HCT116 (cell line): ENCODE results near the gene RPL10A. TPM values are rescaled to one million over a fixed set of nuclear protein-coding genes. Genes with fewer than 3 reads are reported as not detected.

ENCODE experiments used
- ATAC-seq: fragments of 200-7000 bp; cut with Tn5 transposase; 2 replicates; pipeline ENCODE4 v1.9.1; 2020; ENCODE audit warnings: mild to moderate bottlenecking, moderate library complexity
- BruUV-seq: library from RNA; stranded (reverse); fragments of 400-500 nt; replicated peaks from 2 replicates; lab custom pipeline; 2021; lab: Mats Ljungman, UMichigan
- CTCF ChIA-PET: fragments of 300-600 bp; sonication (Branson Sonifier 250); formaldehyde crosslinking; loops from one replicate; lab custom pipeline; 2021; ENCODE audit warnings: antibody characterized with exemption; lab: Charles Lee
- POLR2A ChIA-PET: fragments of 300-600, 350-600 bp; sonication (Branson Sonifier 250); formaldehyde crosslinking; loops from one replicate; lab custom pipeline; 2021; ENCODE audit warnings: antibody characterized with exemption; lab: Charles Lee
- RAD21 ChIA-PET, 2 experiments: fragments of 300-600 bp; sonication (Branson Sonifier 250); formaldehyde crosslinking; loops; one replicate each; lab custom pipeline; 2023; ENCODE audit warnings: low total read pairs in 2 of 2; ENCODE audit not compliant: uncharacterized antibody in 2 of 2, unreplicated experiment in 2 of 2, low non-redundant PET in 1 of 2; lab: Charles Lee
- DNase-seq: peaks from one replicate; pipeline ENCODE4 v3.0.0-alpha.2; 2010; ENCODE audit warnings: low read depth, low spot score
- H2AFZ ChIP-seq: fragments of 200-600 bp; shearing (Covaris generic), sonication (generic); 2 replicates; pipeline ENCODE4 v1.6.1; 2017; ENCODE audit warnings: low read depth, mixed run types, mixed read lengths, antibody characterized with exemption, low read length; ENCODE audit not compliant: poor library complexity, severe bottlenecking
- H3K27ac ChIP-seq: 2 replicates; pipeline ENCODE4 v1.5.1; 2012; ENCODE audit warnings: low read depth, low read length
- H3K27me3 ChIP-seq: fragments of 200-600 bp; sonication (generic); 2 replicates; pipeline ENCODE4 v1.6.1; 2016; ENCODE audit warnings: mixed run types, low read length, mixed read lengths; ENCODE audit not compliant: insufficient read depth
- H3K36me3 ChIP-seq, 2 experiments: fragments of 200-500 bp in 1 of 2; fragments of 200-600 bp in 1 of 2; sonication (Bioruptor generic) in 1 of 2; sonication (generic) in 1 of 2; 2 replicates each; pipeline versions ENCODE4 v1.5.1 to v1.6.1; 2014 to 2016; ENCODE audit warnings: low read length in 2 of 2, inconsistent platforms in 1 of 2, mixed read lengths in 1 of 2, mixed run types in 1 of 2; ENCODE audit not compliant: insufficient read depth in 2 of 2, control insufficient read depth in 1 of 2
- H3K4me1 ChIP-seq, 2 experiments: fragments of 200-600 bp in 1 of 2; sonication (generic) in 1 of 2; 2 replicates each; pipeline versions ENCODE4 v1.5.1 to v1.6.1; 2012 to 2017; ENCODE audit warnings: low read length in 2 of 2, inconsistent platforms in 1 of 2, mild to moderate bottlenecking in 1 of 2, mixed read lengths in 1 of 2, mixed run types in 1 of 2, moderate library complexity in 1 of 2; ENCODE audit not compliant: insufficient read depth in 2 of 2, control insufficient read depth in 1 of 2
- H3K4me2 ChIP-seq: fragments of 200-600 bp; sonication (generic); 2 replicates; pipeline ENCODE4 v1.6.1; 2017; ENCODE audit warnings: mixed run types, low read length, mixed read lengths
- H3K4me3 ChIP-seq, 2 experiments: fragments of 200-600 bp in 1 of 2; sonication (generic) in 1 of 2; replicated peaks in 1 of 2; 2 replicates each; pipeline ENCODE4 v1.5.1; 2011 to 2016; ENCODE audit warnings: low read length in 2 of 2, control low read depth in 1 of 2, low read depth in 1 of 2, mild to moderate bottlenecking in 1 of 2, mixed read lengths in 1 of 2, mixed run types in 1 of 2
- H3K79me2 ChIP-seq: fragments of 200-600 bp; sonication (generic); 2 replicates; pipeline ENCODE4 v1.6.1; 2017; ENCODE audit warnings: mild to moderate bottlenecking, mixed run types, low read length, moderate library complexity, mixed read lengths; ENCODE audit not compliant: insufficient read depth
- H3K9ac ChIP-seq: fragments of 200-600 bp; sonication (generic); 2 replicates; pipeline ENCODE4 v1.6.1; 2016; ENCODE audit warnings: low read length, mixed read lengths
- H3K9me2 ChIP-seq: fragments of 200-600 bp; sonication (generic), shearing (Covaris generic); 2 replicates; pipeline ENCODE4 v1.6.1; 2017; ENCODE audit warnings: mixed run types, mild to moderate bottlenecking, moderate library complexity; ENCODE audit not compliant: insufficient read depth
- H3K9me3 ChIP-seq, 2 experiments: fragments of 200-500 bp in 1 of 2; fragments of 200-600 bp in 1 of 2; sonication (Bioruptor generic) in 1 of 2; sonication (generic) in 1 of 2; 2 replicates each; pipeline ENCODE4 v1.6.1; 2014 to 2017; ENCODE audit warnings: low read length in 2 of 2, mixed read lengths in 2 of 2, inconsistent platforms in 1 of 2, low read depth in 1 of 2, mild to moderate bottlenecking in 1 of 2, mixed run types in 1 of 2, moderate library complexity in 1 of 2; ENCODE audit not compliant: control insufficient read depth in 1 of 2, insufficient read depth in 1 of 2
- H4K20me1 ChIP-seq: fragments of 200-600 bp; sonication (generic), shearing (Covaris generic); 2 replicates; pipeline ENCODE4 v1.6.1; 2017; ENCODE audit warnings: mixed run types, mild to moderate bottlenecking, moderate library complexity; ENCODE audit not compliant: insufficient read depth
- EGR1 ChIP-seq: IDR thresholded peaks from 2 replicates; pipeline ENCODE4 v1.6.1; 2012; ENCODE audit warnings: low read depth
- FOSL1 ChIP-seq: IDR thresholded peaks from 2 replicates; pipeline ENCODE4 v1.6.1; 2012; ENCODE audit warnings: low read depth
- POLR2AphosphoS5 ChIP-seq: IDR thresholded peaks from 2 replicates; pipeline ENCODE4 v1.6.1; 2011; ENCODE audit warnings: mild to moderate bottlenecking, low read depth, low read length, moderate library complexity
- SIN3A ChIP-seq: IDR thresholded peaks from 2 replicates; pipeline ENCODE4 v1.6.1; 2012; ENCODE audit warnings: low read depth
- SP1 ChIP-seq: IDR thresholded peaks from 2 replicates; pipeline ENCODE4 v1.6.1; 2012; ENCODE audit warnings: low read depth
- TCF7L2 ChIP-seq: IDR thresholded peaks from 2 replicates; pipeline ENCODE4 v1.7.0; 2011; ENCODE audit warnings: borderline replicate concordance, inconsistent platforms; ENCODE audit not compliant: insufficient read depth, insufficient read length; ENCODE audit errors: extremely low read depth
- ZFX ChIP-seq: fragments of 450-650 bp; IDR thresholded peaks from 2 replicates; pipeline ENCODE4 v1.6.1; 2017
- ZNF274 ChIP-seq: fragments of 200-500 bp; sonication (Bioruptor generic); IDR thresholded peaks from 2 replicates; pipeline ENCODE4 v1.6.1; 2014; ENCODE audit warnings: mild to moderate bottlenecking, low read depth, low read length, inconsistent platforms
- intact Hi-C: fragments of 100-400 bp; cut with micrococcal nuclease; formaldehyde crosslinking; loops from 2 replicates; pipeline ENCODE4 v1.10.0; 2022
- total RNA-seq: library from RNA; stranded (reverse); gene quantifications from one replicate; pipeline ENCODE4 v1.2.1, GENCODE V29; 2021; ENCODE audit not compliant: unreplicated experiment
- TF ChIP-seq, protein P1 (sequence below): IDR thresholded peaks from 2 replicates; pipeline ENCODE4 v1.6.1; 2012
- TF ChIP-seq, protein P2 (sequence below): IDR thresholded peaks from 2 replicates; pipeline ENCODE4 v1.6.1; 2011; ENCODE audit warnings: mild to moderate bottlenecking, low read length, moderate library complexity; ENCODE audit not compliant: insufficient replicate concordance; ENCODE audit errors: extremely low read depth
- TF ChIP-seq, protein P3 (sequence below): IDR thresholded peaks from 2 replicates; pipeline ENCODE4 v1.6.1; 2012

RPL10A gene
- total RNA-seq, 1 experiment from 2014 or later = 1,981 TPM

DNA sequence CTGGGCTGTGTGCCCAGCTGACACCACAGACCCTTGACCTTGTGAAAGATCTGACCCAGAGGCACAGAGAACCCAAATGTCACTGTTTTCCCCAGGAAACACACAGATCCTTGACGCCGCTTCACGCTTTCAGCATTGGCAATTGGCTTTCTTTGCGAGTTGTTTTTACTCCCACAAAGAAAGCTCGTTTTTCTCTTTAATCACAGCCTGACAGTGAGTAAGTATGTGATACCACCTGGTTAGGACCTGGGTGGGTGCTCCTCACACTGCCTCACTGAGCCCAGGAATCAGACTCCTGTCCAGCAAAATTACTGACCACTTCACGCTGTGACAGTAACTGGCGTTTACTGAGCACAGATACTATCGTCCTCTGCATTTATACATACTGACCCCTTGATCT lies 13.0 kb downstream of the RPL10A start:
- Histone ChIP-seq H3K4me3 (no peak overlapping the region), H3K36me3 (peaks cover 0 to 2% of the 10 kb centered on the region in 2 experiments; a peak in 1 of 4 replicates), H2AFZ (no peak overlapping the region), H3K9me2 (no peaks in the 10 kb centered on the region), H3K4me1 (peaks cover 16 to 34% of the 10 kb centered on the region in 2 experiments)
- BruUV-seq = no TSS peak
- TF ChIP-seq SIN3A = no peak
- TF ChIP-seq ZNF274 = no peak
- no peak for TF ChIP-seq EGR1
- TF ChIP-seq, protein P1, sequence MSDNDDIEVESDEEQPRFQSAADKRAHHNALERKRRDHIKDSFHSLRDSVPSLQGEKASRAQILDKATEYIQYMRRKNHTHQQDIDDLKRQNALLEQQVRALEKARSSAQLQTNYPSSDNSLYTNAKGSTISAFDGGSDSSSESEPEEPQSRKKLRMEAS = no peak
- TF ChIP-seq, protein P2, sequence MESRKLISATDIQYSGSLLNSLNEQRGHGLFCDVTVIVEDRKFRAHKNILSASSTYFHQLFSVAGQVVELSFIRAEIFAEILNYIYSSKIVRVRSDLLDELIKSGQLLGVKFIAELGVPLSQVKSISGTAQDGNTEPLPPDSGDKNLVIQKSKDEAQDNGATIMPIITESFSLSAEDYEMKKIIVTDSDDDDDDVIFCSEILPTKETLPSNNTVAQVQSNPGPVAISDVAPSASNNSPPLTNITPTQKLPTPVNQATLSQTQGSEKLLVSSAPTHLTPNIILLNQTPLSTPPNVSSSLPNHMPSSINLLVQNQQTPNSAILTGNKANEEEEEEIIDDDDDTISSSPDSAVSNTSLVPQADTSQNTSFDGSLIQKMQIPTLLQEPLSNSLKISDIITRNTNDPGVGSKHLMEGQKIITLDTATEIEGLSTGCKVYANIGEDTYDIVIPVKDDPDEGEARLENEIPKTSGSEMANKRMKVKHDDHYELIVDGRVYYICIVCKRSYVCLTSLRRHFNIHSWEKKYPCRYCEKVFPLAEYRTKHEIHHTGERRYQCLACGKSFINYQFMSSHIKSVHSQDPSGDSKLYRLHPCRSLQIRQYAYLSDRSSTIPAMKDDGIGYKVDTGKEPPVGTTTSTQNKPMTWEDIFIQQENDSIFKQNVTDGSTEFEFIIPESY = no peak
- TF ChIP-seq FOSL1 = no peak
- TF ChIP-seq POLR2AphosphoS5 = no peak
- TF ChIP-seq, protein P3, sequence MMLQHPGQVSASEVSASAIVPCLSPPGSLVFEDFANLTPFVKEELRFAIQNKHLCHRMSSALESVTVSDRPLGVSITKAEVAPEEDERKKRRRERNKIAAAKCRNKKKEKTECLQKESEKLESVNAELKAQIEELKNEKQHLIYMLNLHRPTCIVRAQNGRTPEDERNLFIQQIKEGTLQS = no peak
- no peak for TF ChIP-seq SP1
- TF ChIP-seq ZFX = no peak
- TF ChIP-seq TCF7L2 = no peak
- TF ChIP-seq, all 23 proteins: peak for 0
- Histone ChIP-seq H3K27ac (no peak overlapping the region), H3K9ac (no peak overlapping the region), H3K79me2 (peaks cover 7% of the 10 kb centered on the region; the same call in 1 of the 2 replicates), H3K27me3 (no peaks in the 10 kb centered on the region), H3K9me3 (no peaks in the 10 kb centered on the region), H4K20me1 (no peaks in the 10 kb centered on the region), H3K4me2 (no peak overlapping the region)
- POLR2A ChIA-PET = interaction anchor here (1.1 to 3.2 kb wide), 2 partner anchors 10 to 11 kb away, joined by 3 to 13 read pairs; no protein-coding TSS in a partner anchor
- RAD21 ChIA-PET = no interaction called here
- CTCF ChIA-PET = no interaction called here
- ATAC-seq (no peak), DNase-seq (no peak)
- intact Hi-C loops = no loop called here
